GM10847 (cell line): ENCODE measurements around the gene TBC1D3I.
"Not testable (repeated sequence)": the region's sequence is repeated elsewhere in the genome, so short reads cannot be mapped to it uniquely, and the experiment has no call there.

Experiments
- POLR2A ChIP-seq: IDR thresholded peaks from 2 replicates; pipeline ENCODE4 v1.6.1; 2011; ENCODE audit not compliant: insufficient read length; ENCODE audit errors: extremely low read depth

The TBC1D3I gene

DNA sequence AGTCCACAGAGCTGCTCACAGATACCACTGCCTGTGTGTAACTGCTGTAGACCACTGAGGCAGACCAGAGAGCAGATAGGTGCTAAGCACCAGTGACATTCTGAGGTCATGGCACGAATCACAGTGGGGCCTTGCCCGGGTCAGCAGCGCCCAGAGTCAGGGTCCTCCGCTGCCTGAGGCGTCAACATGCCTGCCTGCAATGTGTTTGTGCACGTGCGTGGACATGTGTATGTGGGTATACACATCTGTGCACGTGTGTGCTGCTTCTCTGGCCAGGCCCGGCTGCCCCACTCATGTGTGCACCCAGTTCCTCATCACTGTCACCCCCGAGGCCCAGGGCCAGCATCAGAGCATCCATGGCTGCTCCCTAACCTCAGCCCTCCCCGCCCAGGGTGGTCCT lies at the start of gene TBC1D3I:
TSS of gene TBC1D3I (minus strand) at position 101 of the 400 bp plus-strand sequence. CDS start 1,585 bp downstream, outside the sequence.
- TF ChIP-seq POLR2A: not testable (repeated sequence)

GRCh38 chr17:36214918-36215317 lies 49.5 kb downstream of the TBC1D3I start:
- TF ChIP-seq POLR2A: no peak

DNA sequence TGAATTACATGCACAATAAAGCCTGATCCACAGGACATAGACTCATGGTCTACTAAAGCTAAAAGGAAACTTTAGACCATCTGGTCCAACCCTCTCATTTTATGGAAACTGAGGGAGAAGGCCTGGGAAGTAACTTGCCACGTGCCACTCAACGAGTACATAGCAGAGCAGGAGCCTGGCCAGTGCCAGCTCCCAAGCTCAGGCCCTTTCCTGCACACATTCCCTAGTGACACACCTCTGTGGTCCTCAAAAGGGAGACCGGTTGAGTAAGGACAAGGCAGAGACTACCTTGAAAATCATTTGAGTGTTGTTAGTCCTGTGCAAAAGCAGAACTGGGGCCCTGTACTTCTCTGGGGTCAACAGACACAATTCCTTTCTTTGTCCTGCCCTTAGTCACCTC lies 50.7 kb downstream of the TBC1D3I start:
- no peak for TF ChIP-seq POLR2A

- TF ChIP-seq POLR2A: no peak
Measured at GRCh38 chr17:36212966-36213365, 51.4 kb downstream of the TBC1D3I start.

DNA sequence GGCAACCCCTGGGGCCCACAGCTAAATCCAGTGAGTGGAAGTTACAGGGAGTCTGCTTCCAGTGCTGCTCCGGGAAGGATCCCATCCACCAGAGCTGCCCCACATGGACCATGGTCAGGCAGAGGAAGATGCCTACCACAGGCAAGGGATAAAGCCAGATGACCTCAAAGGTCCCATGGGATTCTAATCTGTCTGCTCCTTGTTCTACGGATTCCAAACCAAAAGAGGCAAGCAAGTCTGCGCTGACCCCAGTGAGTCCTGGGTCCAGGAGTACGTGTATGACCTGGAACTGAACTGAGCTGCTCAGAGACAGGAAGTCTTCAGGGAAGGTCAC lies 52.1 kb downstream of the TBC1D3I start:
- TF ChIP-seq POLR2A: no peak

- TF ChIP-seq POLR2A: not testable (repeated sequence)
Measured at GRCh38 chr17:36210439-36211211, 53.7 kb downstream of the TBC1D3I start, which contains the start of gene CCL4L2. Gene CCL4L2, plus strand, starts transcription at chr17:36211063.

- TF ChIP-seq POLR2A: no peak
Measured at GRCh38 chr17:36209575-36209974, 54.8 kb downstream of the TBC1D3I start.

DNA sequence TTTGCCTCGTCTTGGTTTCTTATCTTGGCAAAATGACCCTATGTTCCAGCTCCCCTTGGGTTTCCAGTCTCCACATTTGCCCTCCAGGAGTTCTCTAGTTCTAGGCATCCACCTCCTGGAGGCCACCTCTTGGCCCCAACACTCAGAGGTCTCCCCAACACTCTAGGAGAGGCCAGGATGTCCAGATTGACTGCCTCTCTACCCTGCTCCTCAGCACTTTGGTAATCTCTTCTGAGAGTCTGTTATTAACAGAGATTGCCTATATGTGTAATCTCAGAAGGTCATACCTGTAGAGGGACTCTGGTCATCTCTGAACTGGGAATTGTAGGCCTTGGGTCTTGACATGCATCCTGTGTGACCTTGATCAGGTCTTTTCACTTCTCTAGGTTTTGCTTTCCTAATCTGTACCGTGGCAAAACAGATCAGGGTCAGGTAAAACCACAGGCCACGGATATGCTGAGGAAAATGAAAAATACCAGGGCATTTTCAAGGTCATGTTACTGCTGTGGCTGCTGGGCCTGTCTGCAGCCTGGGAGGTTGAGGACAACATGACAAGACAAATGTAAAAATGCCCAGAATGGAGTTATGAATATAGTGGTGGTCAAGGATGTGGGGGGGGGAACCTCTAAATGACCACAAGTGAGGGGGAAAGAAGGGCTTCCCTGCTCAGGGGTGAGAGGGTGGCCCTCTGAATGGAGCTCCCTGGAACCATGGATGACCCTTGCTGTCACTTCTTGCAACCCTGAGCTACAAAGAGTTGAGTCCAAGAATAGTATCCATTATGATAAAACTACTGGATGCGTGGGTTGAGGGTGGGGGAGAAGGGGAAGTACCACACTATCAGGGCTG lies 58.5 kb downstream of the TBC1D3I start:
- TF ChIP-seq POLR2A: no peak

GRCh38 chr17:36204724-36205500 lies 59.5 kb downstream of the TBC1D3I start:
- TF ChIP-seq POLR2A: no peak
